ENCODE data around the gene DNMT3L. TPM values are rescaled to one million over a fixed set of nuclear protein-coding genes. Genes with fewer than 3 reads are reported as not detected.

DNMT3L gene
- total RNA-seq, 2 experiments from 2014 or later: not detected

Small RNA genes within 50 kb of the gene (small RNA-seq; reads per million reads assigned to genes)
- not detected for gene AP001059.3

Other genes with a start within 250 kb of the DNMT3L start
- 29.9 and 37.4 TPM in 2 replicates for gene TRAPPC10, start 249.6 kb downstream of the DNMT3L start, total RNA-seq (2014; rRNA removed; shearing (Covaris generic))
- gene TRAPPC10, start 249.6 kb downstream of the DNMT3L start, total RNA-seq (2022): 54.7 and 62.5 TPM in 2 replicates
- gene PWP2, start 154.5 kb downstream of the DNMT3L start, total RNA-seq (2014; rRNA removed; shearing (Covaris generic)): 2.5 and 8.2 TPM in 2 replicates
- gene PWP2, start 154.5 kb downstream of the DNMT3L start, total RNA-seq (2022): 8.4 and 11.5 TPM in 2 replicates
- 6.6 TPM in 2 replicates for gene GATD3, start 128.2 kb downstream of the DNMT3L start, total RNA-seq (2014; rRNA removed; shearing (Covaris generic))
- gene GATD3, start 128.2 kb downstream of the DNMT3L start, total RNA-seq (2022): 24.1 and 28.1 TPM in 2 replicates
- gene ICOSLG, start 21.0 kb downstream of the DNMT3L start, total RNA-seq (2014; rRNA removed; shearing (Covaris generic)): 4.1 and 5.2 TPM in 2 replicates
- gene ICOSLG, start 21.0 kb downstream of the DNMT3L start, total RNA-seq (2022): 8.3 and 8.6 TPM in 2 replicates
- not detected in 2 replicates for gene AIRE, start 24.0 kb upstream of the DNMT3L start, total RNA-seq (2014; rRNA removed; shearing (Covaris generic))
- gene AIRE, start 24.0 kb upstream of the DNMT3L start, total RNA-seq (2022): not detected in 2 replicates
- gene PFKL, start 38.2 kb upstream of the DNMT3L start, total RNA-seq (2014; rRNA removed; shearing (Covaris generic)): 102 and 111 TPM in 2 replicates
- gene PFKL, start 38.2 kb upstream of the DNMT3L start, total RNA-seq (2022): 123 and 128 TPM in 2 replicates
- 11.9 and 20.6 TPM in 2 replicates for gene CFAP410, start 77.5 kb upstream of the DNMT3L start, total RNA-seq (2014; rRNA removed; shearing (Covaris generic))
- gene CFAP410, start 77.5 kb upstream of the DNMT3L start, total RNA-seq (2022): 15.0 and 15.1 TPM in 2 replicates
- 1.8 and 2.8 TPM in 2 replicates for gene TRPM2, start 91.7 kb upstream of the DNMT3L start, total RNA-seq (2014; rRNA removed; shearing (Covaris generic))
- gene TRPM2, start 91.7 kb upstream of the DNMT3L start, total RNA-seq (2022): 3.8 and 7.1 TPM in 2 replicates
- gene LRRC3, start 193.6 kb upstream of the DNMT3L start, total RNA-seq (2014; rRNA removed; shearing (Covaris generic)): not detected in 2 replicates
- not detected in 2 replicates for gene LRRC3, start 193.6 kb upstream of the DNMT3L start, total RNA-seq (2022)